Esophagus muscularis mucosa (tissue), 3 donors: ENCODE results near the gene PEPD.

ENCODE experiments used
- POLR2A ChIP-seq: fragments of 450-650 bp; IDR thresholded peaks from one replicate; pipeline ENCODE4 v1.6.1; 2017; ENCODE audit warnings: antibody characterized with exemption, moderate library complexity, mild to moderate bottlenecking, low read depth
- TF ChIP-seq, protein P1 (sequence below), 3 experiments: fragments of 200-600 bp in 2 of 3; fragments of 450-650 bp in 1 of 3; sonication (generic) in 2 of 3; IDR thresholded peaks; one replicate each; pipeline ENCODE4 v1.5.1; 2017 to 2019; ENCODE audit warnings: antibody characterized with exemption in 3 of 3, mild to moderate bottlenecking in 2 of 3, moderate library complexity in 1 of 3

DNA sequence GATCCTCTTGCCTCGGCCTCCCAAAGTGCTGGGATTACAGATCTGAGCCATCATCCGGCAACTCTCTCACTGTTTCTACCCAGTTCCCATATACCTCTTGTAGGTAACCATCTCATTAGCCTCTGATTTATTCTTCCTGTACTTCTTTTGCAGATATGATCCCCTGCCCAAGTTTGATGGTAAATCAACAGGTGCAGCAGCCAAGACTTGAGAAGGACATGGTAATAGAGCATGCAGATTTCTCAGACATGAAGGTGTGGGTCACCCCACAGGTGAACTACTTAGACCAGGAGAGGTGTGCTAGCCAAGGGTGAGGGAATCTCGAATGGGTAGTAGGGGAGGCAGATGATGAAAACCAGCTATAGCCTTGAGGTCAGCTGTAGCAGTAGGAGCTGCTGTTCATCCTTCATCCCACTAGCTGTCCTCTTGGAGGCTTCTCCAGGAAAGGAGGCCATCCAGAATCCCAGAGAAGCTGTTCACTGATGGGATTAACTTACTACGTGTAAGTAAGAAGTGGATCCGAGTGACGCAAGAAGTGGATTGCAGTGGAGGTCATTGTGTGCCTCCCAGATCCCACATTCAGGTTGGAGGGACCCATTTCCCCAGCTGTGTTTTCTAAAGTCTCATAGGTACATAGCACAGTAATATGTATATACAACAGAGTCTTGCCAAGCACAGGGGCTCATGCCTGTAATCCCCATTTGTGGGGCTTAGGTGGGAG is 158.9 kb downstream of the PEPD start:
- TF ChIP-seq, protein P1, sequence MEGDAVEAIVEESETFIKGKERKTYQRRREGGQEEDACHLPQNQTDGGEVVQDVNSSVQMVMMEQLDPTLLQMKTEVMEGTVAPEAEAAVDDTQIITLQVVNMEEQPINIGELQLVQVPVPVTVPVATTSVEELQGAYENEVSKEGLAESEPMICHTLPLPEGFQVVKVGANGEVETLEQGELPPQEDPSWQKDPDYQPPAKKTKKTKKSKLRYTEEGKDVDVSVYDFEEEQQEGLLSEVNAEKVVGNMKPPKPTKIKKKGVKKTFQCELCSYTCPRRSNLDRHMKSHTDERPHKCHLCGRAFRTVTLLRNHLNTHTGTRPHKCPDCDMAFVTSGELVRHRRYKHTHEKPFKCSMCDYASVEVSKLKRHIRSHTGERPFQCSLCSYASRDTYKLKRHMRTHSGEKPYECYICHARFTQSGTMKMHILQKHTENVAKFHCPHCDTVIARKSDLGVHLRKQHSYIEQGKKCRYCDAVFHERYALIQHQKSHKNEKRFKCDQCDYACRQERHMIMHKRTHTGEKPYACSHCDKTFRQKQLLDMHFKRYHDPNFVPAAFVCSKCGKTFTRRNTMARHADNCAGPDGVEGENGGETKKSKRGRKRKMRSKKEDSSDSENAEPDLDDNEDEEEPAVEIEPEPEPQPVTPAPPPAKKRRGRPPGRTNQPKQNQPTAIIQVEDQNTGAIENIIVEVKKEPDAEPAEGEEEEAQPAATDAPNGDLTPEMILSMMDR (IDR thresholded peaks at IDR 0.05): no peak
- no peak for TF ChIP-seq POLR2A
